Esophagus squamous epithelium (tissue), 5 donors: ENCODE results near the gene PLEKHA7. TPM values are rescaled to one million over a fixed set of nuclear protein-coding genes. Genes with fewer than 3 reads are reported as not detected.

Source experiments
- DNase-seq: peaks from one replicate; lab custom pipeline; 2025; lab: John Stamatoyannopoulos, UW
- H3K27ac ChIP-seq, 4 donors: fragments of 200-600 bp; sonication (generic); one replicate each; pipeline ENCODE4 v1.5.1; 2016 to 2019; ENCODE audit warnings: mild to moderate bottlenecking in 1 of 4
- H3K27me3 ChIP-seq, 4 donors: fragments of 200-600 bp; sonication (generic); 1 replicate in 3 of 4; 2 replicates in 1 of 4; pipeline versions ENCODE4 v1.5.1 to v1.6.0; 2017 to 2021; ENCODE audit warnings: antibody characterized with exemption in 1 of 4
- H3K36me3 ChIP-seq, 3 donors: fragments of 200-600 bp; sonication (generic); one replicate each; pipeline ENCODE4 v1.5.1; 2016 to 2019
- H3K4me1 ChIP-seq, 3 donors: fragments of 200-600 bp; sonication (generic); one replicate each; pipeline ENCODE4 v1.5.1; 2017 to 2019
- H3K4me3 ChIP-seq, 4 donors: fragments of 200-600 bp; sonication (generic); 1 replicate in 3 of 4; 2 replicates in 1 of 4; pipeline ENCODE4 v1.5.1; 2016 to 2019; ENCODE audit warnings: mild to moderate bottlenecking in 2 of 4, moderate library complexity in 1 of 4
- H3K9me3 ChIP-seq, 3 donors: fragments of 200-600 bp; sonication (generic); one replicate each; pipeline ENCODE4 v1.5.1; 2016 to 2019
- POLR2A ChIP-seq, 4 donors: fragments of 450-650 bp; IDR thresholded peaks; one replicate each; pipeline ENCODE4 v1.6.1; 2017; ENCODE audit warnings: antibody characterized with exemption in 4 of 4, mild to moderate bottlenecking in 4 of 4, moderate library complexity in 3 of 4
- WGBS, 2 donors: methylation state at CpG; one replicate each; pipeline ENCODE4 v1.1.5; 2018; 5-methylcytosine and 5-hydroxymethylcytosine counted together
- intact Hi-C: fragments of 100-400 bp; cut with DNase I; formaldehyde crosslinking; loops from one replicate; pipeline ENCODE4 v1.15.0; 2022
- total RNA-seq, 4 donors: library from RNA; depleted of rRNA; stranded (reverse); fragments of >200 nt; gene quantifications; one replicate each; pipeline ENCODE4 v1.1.0, GENCODE V29; 2016
- TF ChIP-seq, protein P1 (sequence below), 6 experiments: fragments of 450-650 bp in 4 of 6; fragments of 200-600 bp in 2 of 6; sonication (generic) in 2 of 6; IDR thresholded peaks; one replicate each; pipeline ENCODE4 v1.5.1; 2016 to 2019; ENCODE audit warnings: antibody characterized with exemption in 6 of 6, mild to moderate bottlenecking in 4 of 6, moderate library complexity in 4 of 6
- donor health status: DM: yes; HTN: yes; CAD: no.

Gene PLEKHA7
- total RNA-seq, 4 donors from 2014 or later, result 49.8 to 129 (median 59.3) TPM

- WGBS, 2 donors, result 0% methylated on average over 2 of the region's 52 CpGs; no CpG with 5 or more reads in 1 of the 2 donors
- Histone ChIP-seq H3K4me1 (peaks cover 22 to 68% (median 27%) of the 10 kb centered on the region in 3 donors), H3K4me3 (peak overlapping the region; percentile 36 to 68 (median 61)), H3K27ac (peak overlapping the region; percentile 64 to 79 (median 76)), H3K27me3 (peaks cover 0 to 27% (median 0%) of the 10 kb centered on the region in 4 donors), H3K9me3 (no peaks in the 10 kb centered on the region), H3K36me3 (no peaks in the 10 kb centered on the region)
- no peak for DNase-seq
- TF ChIP-seq, protein P1, sequence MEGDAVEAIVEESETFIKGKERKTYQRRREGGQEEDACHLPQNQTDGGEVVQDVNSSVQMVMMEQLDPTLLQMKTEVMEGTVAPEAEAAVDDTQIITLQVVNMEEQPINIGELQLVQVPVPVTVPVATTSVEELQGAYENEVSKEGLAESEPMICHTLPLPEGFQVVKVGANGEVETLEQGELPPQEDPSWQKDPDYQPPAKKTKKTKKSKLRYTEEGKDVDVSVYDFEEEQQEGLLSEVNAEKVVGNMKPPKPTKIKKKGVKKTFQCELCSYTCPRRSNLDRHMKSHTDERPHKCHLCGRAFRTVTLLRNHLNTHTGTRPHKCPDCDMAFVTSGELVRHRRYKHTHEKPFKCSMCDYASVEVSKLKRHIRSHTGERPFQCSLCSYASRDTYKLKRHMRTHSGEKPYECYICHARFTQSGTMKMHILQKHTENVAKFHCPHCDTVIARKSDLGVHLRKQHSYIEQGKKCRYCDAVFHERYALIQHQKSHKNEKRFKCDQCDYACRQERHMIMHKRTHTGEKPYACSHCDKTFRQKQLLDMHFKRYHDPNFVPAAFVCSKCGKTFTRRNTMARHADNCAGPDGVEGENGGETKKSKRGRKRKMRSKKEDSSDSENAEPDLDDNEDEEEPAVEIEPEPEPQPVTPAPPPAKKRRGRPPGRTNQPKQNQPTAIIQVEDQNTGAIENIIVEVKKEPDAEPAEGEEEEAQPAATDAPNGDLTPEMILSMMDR (IDR thresholded peaks at IDR 0.05), result no peak
- TF ChIP-seq POLR2A (IDR thresholded peaks at IDR 0.05), result no peak
- intact Hi-C loops, result no loop called here
These were observed 88.6 kb downstream of the PLEKHA7 start for GRCh38 chr11:16925561-16926065.

GRCh38 chr11:16924826-16925560 lies 89.2 kb downstream of the PLEKHA7 start:
- Histone ChIP-seq H3K27ac (peak overlapping the region; percentile 64 to 79 (median 76)), H3K27me3 (peaks cover 0 to 27% (median 0%) of the 10 kb centered on the region in 4 donors), H3K4me1 (peaks cover 22 to 68% (median 27%) of the 10 kb centered on the region in 3 donors), H3K36me3 (no peaks in the 10 kb centered on the region), H3K9me3 (no peaks in the 10 kb centered on the region), H3K4me3 (peak overlapping the region; percentile 36 to 68 (median 61))
- 0 to 11% methylated on average over 3 of the region's 51 CpGs for WGBS, 2 donors
- DNase-seq, result no peak
- intact Hi-C loops, result no loop called here
- TF ChIP-seq, protein P1 (IDR thresholded peaks at IDR 0.05), result no peak
- TF ChIP-seq POLR2A (IDR thresholded peaks at IDR 0.05), result no peak

GRCh38 chr11:16924462-16924825 lies 89.8 kb downstream of the PLEKHA7 start:
- Histone ChIP-seq H3K36me3 (no peaks in the 10 kb centered on the region), H3K4me1 (peaks cover 22 to 69% (median 27%) of the 10 kb centered on the region in 3 donors), H3K4me3 (peak overlapping the region; percentile 36 to 68 (median 61)), H3K27ac (peak overlapping the region; percentile 31 to 79 (median 76)), H3K27me3 (peaks cover 0 to 27% (median 0%) of the 10 kb centered on the region in 4 donors), H3K9me3 (no peaks in the 10 kb centered on the region)
- 17 to 38% methylated on average over 4 of the region's 4 CpGs for WGBS, 2 donors
- intact Hi-C loops, result no loop called here
- no peak for DNase-seq
- TF ChIP-seq, protein P1 (IDR thresholded peaks at IDR 0.05), result no peak
- no peak for TF ChIP-seq POLR2A (IDR thresholded peaks at IDR 0.05)

DNA sequence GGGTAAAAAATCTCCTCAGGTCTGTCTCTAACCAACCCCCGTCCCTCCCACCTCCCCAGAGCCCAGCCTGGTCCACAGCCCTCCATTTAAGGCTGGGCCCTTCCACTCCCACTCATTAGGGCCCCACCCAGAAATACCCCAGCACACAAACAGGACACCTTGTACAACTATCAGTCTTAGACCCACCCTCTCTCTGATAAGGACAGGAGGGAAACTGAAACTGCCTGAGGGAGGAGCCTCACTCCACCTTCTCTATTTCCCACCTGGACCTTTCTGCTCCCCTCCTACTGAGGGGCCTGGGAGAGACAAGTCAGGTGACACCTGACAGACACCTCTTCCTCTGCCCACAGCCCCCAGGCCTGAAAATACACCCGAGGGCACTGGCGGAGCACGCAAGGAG lies 90.2 kb downstream of the PLEKHA7 start:
- peak overlapping the region; percentile 31 to 79 (median 76) for H3K27ac ChIP-seq
- WGBS, 2 donors, result 66 to 100% methylated on average over 1 to 4 of the region's 4 CpGs
- TF ChIP-seq POLR2A (IDR thresholded peaks at IDR 0.05), result no peak
- TF ChIP-seq, protein P1 (IDR thresholded peaks at IDR 0.05), result no peak
- peaks cover 0 to 27% (median 0%) of the 10 kb centered on the region in 4 donors for H3K27me3 ChIP-seq
- no peaks in the 10 kb centered on the region for H3K36me3 ChIP-seq
- peak overlapping the region; percentile 36 to 68 (median 61) for H3K4me3 ChIP-seq
- no peak for DNase-seq
- intact Hi-C loops, result no loop called here
- H3K4me1 ChIP-seq, result peaks cover 25 to 69% (median 32%) of the 10 kb centered on the region in 3 donors
- no peaks in the 10 kb centered on the region for H3K9me3 ChIP-seq

DNA sequence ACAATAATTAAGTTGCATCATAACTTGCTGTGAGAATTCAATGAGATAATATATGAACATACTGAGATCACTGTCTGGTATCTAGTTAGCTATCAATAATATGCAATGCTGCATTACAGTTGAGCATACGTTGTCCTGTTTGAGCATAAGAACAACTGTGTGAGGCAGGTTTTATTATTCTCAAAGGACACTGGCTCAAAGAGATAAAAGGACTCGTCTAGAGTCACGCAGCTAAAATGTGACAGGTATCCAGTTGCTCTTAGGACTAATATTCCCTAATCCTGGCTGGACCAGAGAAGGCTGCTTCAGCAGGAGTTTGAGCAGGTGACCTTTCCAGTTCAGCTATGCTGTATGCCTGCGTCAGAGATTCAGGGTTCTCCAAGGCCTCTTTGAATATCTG lies 92.5 kb downstream of the PLEKHA7 start:
- DNase-seq, result no peak
- no peak for TF ChIP-seq POLR2A (IDR thresholded peaks at IDR 0.05)
- TF ChIP-seq, protein P1 (IDR thresholded peaks at IDR 0.05), result no peak
- no peaks in the 10 kb centered on the region for H3K36me3 ChIP-seq
- no peak overlapping the region for H3K4me3 ChIP-seq
- peaks cover 0 to 23% (median 0%) of the 10 kb centered on the region in 4 donors for H3K27me3 ChIP-seq
- intact Hi-C loops, result no loop called here
- 88 to 90% methylated on average over 4 of the region's 4 CpGs for WGBS, 2 donors
- H3K9me3 ChIP-seq, result no peaks in the 10 kb centered on the region
- H3K4me1 ChIP-seq, result peaks cover 32 to 78% (median 37%) of the 10 kb centered on the region in 3 donors
- peak overlapping the region in 1 of 4 donors; percentile 25 for H3K27ac ChIP-seq
